GM21447 (cell line): ENCODE results near the gene PID1.

Source experiments
- ATAC-seq: cut with Tn5 transposase; IDR thresholded peaks from one replicate; pipeline ENCODE4 v1.9.1; 2021; ENCODE audit not compliant: unreplicated experiment

The PID1 gene

DNA sequence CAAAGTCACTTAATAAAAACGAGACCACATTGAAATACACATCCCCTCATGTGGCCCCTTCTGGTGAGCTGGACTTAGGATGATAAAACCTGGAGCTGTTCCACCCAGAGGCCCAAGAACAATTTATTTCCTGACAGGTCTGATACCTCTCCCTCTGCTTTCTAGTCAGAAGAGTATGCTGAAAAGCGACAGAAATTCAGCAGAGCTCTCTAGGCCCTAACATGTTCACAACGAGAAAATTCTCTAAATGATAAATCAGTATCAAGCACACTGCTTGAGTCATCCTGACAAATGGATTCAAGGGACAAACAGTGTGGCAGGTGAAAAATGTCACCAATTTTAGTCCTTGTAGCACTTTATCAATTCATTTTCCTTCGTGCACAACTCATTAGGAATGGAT is 233.5 kb downstream of the PID1 start:
- ATAC-seq, result no peak

DNA sequence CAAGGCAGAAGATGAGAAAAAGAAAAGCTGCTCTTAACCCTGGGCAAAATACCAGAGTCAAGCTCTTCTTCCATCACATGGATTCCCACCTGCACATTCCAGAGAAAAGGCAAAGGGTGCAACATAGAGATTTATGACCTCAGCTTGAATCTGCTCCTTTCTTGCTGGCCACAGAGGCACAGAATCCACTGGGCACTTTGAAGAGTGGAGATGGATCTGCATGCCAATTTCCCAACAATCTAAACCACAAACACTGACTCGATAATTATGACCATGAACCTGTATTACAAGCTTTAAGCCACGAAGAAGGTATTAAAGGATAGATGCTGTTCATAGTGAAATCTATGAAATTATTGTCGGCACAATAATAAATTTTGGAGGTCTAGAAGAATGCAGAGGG is 237.3 kb downstream of the PID1 start:
- ATAC-seq, result no peak

DNA sequence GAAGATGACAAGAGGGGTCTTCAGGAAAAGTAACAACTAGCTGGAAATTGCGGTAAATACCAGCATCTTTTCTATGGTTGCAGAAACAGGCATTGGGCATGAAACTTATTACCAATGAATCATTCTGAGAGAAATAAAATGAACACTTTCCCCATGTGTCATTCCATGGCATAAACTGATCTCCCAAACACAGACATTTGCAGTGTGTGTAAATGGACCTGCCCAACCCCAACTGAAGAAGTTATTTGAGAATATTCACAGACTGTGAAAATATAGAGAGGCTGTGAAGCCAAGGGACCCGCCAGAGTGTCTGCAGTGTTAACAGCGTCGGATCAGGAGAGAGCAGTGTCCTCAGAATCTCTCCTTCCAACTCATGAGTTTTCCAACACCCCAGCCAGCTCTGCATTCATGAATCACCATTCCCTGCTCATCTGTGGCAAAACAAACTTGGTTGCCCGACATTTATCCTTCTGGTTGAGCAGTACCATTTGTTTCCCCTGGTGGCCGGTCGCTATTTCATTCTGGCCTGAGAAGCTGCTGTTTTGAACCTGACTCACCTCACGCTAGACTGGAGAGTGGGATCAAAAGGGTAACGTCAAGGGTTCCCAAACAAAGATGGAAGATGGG is 238.4 kb downstream of the PID1 start:
- no peak for ATAC-seq

DNA sequence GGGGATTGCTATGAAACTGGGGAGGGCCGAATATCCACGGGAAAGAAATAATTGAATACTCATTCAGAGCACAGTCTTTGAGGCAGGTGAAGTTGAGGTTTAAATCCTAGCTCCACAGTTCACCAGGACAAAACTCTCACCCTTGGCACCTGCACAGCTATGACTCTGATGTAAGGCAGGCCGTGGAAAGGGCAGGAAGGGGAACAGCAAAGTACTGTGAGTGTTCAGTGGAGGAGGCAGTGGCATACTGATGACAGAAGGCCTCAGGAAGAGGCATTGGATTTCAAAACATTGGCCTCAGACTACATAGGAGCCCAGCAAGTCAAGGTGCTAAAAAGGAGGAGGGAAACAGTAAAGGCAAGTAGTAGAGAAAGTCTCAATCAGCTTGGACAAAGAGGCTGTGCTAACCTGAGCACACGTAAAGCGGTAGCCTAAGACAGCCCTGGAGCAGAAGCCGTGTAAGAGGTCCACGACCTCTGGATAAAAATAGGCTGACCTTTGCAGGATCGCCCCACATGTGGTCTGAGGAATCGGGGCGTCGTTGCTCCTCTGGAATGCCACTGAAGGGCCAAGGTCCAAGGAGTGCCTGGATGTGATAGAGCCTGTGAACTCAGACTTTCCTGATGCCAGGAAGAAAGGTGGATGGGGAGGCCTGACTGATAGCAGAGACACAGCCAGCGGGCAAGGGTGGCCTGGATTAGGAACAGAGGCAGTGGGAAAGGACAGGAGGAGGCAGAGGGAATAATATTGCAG is 243.6 kb downstream of the PID1 start:
- ATAC-seq, result no peak

DNA sequence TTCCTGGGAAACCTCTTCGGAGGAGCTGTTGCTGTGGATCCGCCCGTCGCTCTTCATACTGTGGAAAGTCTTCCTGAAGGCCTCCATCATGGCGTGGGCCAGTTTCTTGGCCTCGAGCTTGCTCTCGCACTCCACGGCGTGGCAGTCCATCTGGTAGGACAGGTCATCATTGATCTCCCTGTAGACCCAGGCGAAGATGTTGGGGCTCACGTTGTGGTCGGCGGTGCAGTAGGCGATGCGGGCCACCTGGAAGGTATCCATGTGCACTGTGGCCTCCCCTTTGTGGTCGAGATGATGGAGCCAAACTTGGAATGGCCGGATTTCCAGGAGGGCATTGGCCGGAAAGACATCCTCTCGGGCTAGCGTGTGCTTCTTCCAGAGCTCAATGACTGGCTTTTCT is 245.4 kb downstream of the PID1 start:
- ATAC-seq, result no peak

DNA sequence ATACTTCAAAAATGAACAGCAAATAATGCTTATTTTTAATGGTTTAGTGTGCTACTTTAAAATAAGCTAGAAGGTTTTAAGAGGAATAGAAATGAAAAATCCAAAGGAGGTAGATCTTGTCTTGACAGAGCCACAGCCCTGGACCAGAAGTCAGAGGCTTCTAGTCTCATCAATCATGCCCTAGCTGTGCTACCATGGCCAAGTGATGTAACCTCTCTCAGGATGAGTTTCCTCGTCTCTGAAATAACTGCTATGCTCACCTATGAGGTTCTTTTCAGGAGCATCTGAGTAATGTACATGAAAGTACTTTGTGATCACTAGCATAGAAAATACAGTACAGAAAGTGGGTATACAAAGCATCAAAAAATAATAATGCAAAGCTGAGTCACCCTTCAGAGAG is 248.4 kb downstream of the PID1 start:
- ATAC-seq, result no peak

DNA sequence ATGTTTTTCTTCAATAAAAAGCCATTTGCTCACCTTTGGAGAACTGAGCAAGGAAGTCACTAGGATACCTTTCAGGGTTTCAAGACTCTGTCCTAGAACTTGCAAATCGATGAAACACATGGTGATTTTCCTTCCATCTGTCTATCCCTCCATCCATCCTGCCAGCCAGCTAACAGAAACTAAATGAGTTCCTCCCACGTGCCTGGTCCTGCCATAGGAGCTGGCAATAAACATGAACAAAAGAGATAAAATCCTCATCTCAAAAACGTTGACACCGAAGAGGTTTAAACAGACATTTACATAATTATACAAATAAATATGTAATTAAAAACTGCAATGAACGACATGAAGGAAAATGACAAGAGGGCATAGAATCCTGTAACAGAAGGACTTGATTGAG is 249.0 kb downstream of the PID1 start:
- no peak for ATAC-seq

DNA sequence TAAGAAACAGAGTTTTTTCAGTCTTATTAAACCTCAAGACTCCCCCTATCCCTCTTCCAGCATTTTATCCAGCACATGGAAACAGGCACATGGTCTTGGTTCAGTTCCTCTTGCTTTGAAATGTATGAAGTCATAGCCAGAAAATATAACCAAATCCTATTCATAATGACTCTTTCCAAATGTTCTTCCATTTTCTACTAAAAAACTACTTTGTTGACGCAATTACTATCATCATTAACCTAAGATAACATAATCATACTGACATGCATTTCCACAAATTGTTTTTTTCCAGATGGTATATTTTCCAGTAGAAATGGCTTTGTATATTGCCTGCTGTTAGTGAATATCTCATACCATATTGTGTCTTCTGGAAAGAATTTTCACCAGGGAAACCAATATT is 261.3 kb downstream of the PID1 start:
- ATAC-seq, result no peak

DNA sequence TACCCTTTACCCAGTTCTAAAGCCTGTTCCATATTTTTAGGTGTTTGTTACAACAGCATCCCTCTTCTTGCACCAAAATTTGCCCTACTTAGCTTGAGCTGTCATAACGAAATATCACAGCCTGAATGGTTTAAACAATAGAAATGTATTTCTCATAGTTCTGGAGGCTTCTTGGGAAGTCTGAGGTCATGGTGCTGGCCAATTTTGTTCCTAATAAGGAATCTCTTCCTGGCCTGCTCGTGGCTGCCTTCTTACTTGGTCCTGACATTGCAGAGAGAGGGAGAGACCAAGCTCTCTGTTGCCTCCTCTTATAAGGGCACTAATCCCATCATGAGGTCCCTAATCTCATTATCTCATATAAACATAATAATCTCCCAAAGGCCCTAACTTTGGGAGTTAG is 267.8 kb downstream of the PID1 start:
- no peak for ATAC-seq

DNA sequence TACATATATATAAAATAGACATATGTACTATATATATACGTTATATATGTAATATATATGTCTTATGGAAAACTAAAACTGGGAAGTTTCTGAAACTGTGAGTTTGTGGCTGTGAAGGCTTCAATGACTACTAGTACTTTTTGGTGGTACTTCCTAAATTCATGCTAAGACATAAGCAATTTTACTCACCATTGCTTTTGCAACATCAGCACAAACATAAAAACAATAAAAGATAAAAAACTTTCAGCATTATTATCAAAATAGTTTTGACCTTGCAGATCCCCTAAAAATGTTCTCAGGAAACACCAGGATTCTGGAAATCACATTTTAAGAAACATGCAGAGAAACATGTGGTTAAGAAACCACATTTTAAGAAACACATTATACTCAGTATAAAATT is 269.9 kb downstream of the PID1 start:
- no peak for ATAC-seq

DNA sequence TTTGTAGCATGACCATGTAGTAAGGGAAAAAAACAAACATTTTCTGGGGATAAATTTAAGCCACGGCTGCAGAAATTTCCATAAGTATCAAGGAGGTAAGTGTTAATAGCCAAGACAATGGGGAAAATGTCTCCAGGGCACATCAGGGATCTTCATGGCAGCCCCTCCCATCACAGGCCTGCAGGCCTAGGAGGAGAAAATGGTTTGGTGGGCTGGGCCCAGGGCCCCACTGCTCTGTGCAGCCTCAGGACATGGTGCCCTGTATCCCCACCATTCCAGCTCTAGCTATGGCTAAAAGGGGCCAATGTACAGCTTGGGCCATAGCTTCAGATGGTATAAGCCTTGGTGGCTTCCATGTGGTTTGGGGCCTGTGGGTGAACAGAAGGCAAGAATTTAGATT is 271.8 kb downstream of the PID1 start:
- ATAC-seq, result no peak

DNA sequence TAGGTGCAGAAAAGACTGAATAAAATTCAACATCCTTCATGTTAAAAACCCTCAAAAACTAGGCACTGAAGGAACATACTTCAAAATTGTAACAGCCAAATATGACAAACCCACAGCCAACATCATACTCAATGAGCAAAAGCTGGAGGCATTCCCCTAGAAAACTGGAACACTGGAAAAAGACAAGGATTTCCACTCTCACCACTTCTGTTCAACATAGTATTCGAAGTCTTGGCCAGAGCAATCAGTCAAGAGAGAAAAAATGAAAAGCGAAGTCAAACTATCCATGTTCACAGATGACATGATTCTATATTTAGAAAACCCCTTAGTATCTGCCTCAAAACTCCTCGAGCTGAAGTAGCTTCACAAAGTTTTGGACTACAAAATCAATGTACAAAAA is 282.3 kb downstream of the PID1 start:
- ATAC-seq, result no peak

DNA sequence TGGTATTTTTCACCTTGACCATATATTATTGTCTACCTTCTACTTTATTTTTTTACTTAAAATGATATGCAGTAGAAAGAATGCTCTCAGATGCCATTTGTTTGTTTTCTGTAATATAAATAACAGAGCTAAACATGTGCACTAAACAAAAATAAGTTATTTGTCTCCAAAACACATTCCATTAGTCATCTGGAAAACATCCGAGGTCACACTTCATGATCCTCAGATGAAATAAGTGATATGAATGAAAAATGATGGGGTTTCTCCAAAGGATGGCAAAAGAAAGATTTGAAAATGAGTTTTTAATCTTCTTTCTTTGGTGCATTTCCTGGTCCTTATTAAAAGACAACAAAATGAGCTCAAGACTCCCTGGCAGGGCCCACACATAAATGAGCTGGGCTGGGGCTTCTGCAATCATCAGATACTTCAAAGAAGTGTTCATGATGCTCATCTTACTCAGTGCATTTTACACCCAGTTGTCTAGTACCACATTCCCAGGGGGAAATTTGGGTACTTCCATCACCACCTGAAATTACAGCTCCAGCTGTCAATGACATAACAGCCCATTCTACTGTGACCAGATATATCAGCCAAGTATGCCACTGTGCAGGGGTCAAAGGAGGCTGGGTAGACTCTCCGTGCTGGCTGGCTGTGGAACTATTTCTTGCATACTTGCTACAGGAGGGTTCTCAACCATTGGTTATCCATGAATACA is 283.5 kb downstream of the PID1 start:
- ATAC-seq, result no peak

DNA sequence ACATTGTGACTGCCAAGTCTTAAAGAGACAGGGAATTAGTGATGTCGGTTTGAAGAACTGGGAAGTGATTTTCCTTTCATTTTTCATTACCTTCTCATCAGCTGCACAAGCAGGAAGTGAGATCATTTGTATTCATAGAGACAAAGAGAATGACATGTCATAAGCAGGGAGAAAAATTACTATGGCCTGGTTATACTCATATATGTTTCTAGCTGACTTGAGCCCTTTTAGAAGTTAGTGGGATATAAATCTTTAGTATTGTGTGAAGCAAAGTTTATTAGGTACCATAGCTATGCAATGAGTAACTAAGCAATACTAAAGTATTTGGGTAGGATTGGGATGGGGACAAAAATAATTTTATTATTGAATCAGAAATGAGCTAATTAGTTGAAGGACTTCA is 284.1 kb downstream of the PID1 start:
- no peak for ATAC-seq

DNA sequence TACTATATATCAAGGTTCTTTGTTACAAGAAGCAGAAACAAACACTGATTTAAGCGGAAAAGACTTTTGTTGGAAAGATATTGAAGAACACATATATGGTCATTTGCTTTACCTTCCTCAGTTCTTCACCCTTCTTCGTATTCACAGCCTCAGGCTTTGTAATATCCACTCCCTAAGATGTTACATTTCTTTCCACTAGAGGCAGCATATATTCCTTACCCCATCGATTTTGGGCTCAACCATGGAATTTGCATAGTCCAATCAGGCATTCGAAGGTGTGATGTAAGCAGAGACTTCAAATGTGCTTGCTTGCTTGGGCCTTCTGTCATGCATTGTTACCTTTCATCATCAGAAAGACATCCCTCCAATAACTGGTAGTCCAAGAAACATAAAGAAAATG is 287.4 kb downstream of the PID1 start:
- no peak for ATAC-seq

DNA sequence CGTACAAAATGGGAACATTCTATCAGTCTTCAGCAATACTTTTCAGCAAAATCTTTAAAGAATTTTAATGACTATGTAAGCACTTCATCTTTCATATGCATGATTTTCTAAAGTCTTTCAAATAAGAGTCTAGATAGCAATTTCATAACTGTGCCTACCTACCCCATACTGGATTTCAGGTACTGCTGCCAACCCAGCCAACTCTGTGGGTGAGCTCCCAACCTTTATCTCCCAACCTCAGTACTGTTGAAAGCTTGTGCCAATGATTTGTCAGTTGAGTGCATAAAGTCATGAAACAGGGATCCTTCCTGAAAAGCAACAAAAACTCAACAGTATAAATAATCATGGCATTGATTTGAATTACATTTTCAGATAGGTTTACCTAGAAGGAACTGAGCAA is 296.9 kb downstream of the PID1 start:
- no peak for ATAC-seq
